HCT116 (cell line): ENCODE measurements around the gene MGRN1. TPM values are rescaled to one million over a fixed set of nuclear protein-coding genes. Genes with fewer than 3 reads are reported as not detected.
A peak's percentile ranks its signal among the peaks of the same experiment; 100 is the strongest.

Source experiments
- ATAC-seq: fragments of 200-7000 bp; cut with Tn5 transposase; 2 replicates; pipeline ENCODE4 v1.9.1; 2020; ENCODE audit warnings: mild to moderate bottlenecking, moderate library complexity
- BruUV-seq: library from RNA; stranded (reverse); fragments of 400-500 nt; replicated peaks from 2 replicates; lab custom pipeline; 2021; lab: Mats Ljungman, UMichigan
- CTCF ChIA-PET: fragments of 300-600 bp; sonication (Branson Sonifier 250); formaldehyde crosslinking; loops from one replicate; lab custom pipeline; 2021; ENCODE audit warnings: antibody characterized with exemption; lab: Charles Lee
- POLR2A ChIA-PET: fragments of 300-600, 350-600 bp; sonication (Branson Sonifier 250); formaldehyde crosslinking; loops from one replicate; lab custom pipeline; 2021; ENCODE audit warnings: antibody characterized with exemption; lab: Charles Lee
- RAD21 ChIA-PET, 2 experiments: fragments of 300-600 bp; sonication (Branson Sonifier 250); formaldehyde crosslinking; loops; one replicate each; lab custom pipeline; 2023; ENCODE audit warnings: low total read pairs in 2 of 2; ENCODE audit not compliant: uncharacterized antibody in 2 of 2, unreplicated experiment in 2 of 2, low non-redundant PET in 1 of 2; lab: Charles Lee
- DNase-seq: peaks from one replicate; pipeline ENCODE4 v3.0.0-alpha.2; 2010; ENCODE audit warnings: low read depth, low spot score
- H2AFZ ChIP-seq: fragments of 200-600 bp; shearing (Covaris generic), sonication (generic); 2 replicates; pipeline ENCODE4 v1.6.1; 2017; ENCODE audit warnings: low read depth, mixed run types, mixed read lengths, antibody characterized with exemption, low read length; ENCODE audit not compliant: poor library complexity, severe bottlenecking
- H3K27ac ChIP-seq: 2 replicates; pipeline ENCODE4 v1.5.1; 2012; ENCODE audit warnings: low read depth, low read length
- H3K27me3 ChIP-seq: fragments of 200-600 bp; sonication (generic); 2 replicates; pipeline ENCODE4 v1.6.1; 2016; ENCODE audit warnings: mixed run types, low read length, mixed read lengths; ENCODE audit not compliant: insufficient read depth
- H3K36me3 ChIP-seq, 2 experiments: fragments of 200-500 bp in 1 of 2; fragments of 200-600 bp in 1 of 2; sonication (Bioruptor generic) in 1 of 2; sonication (generic) in 1 of 2; 2 replicates each; pipeline versions ENCODE4 v1.5.1 to v1.6.1; 2014 to 2016; ENCODE audit warnings: low read length in 2 of 2, inconsistent platforms in 1 of 2, mixed read lengths in 1 of 2, mixed run types in 1 of 2; ENCODE audit not compliant: insufficient read depth in 2 of 2, control insufficient read depth in 1 of 2
- H3K4me1 ChIP-seq, 2 experiments: fragments of 200-600 bp in 1 of 2; sonication (generic) in 1 of 2; 2 replicates each; pipeline versions ENCODE4 v1.5.1 to v1.6.1; 2012 to 2017; ENCODE audit warnings: low read length in 2 of 2, inconsistent platforms in 1 of 2, mild to moderate bottlenecking in 1 of 2, mixed read lengths in 1 of 2, mixed run types in 1 of 2, moderate library complexity in 1 of 2; ENCODE audit not compliant: insufficient read depth in 2 of 2, control insufficient read depth in 1 of 2
- H3K4me2 ChIP-seq: fragments of 200-600 bp; sonication (generic); 2 replicates; pipeline ENCODE4 v1.6.1; 2017; ENCODE audit warnings: mixed run types, low read length, mixed read lengths
- H3K4me3 ChIP-seq, 2 experiments: fragments of 200-600 bp in 1 of 2; sonication (generic) in 1 of 2; replicated peaks in 1 of 2; 2 replicates each; pipeline ENCODE4 v1.5.1; 2011 to 2016; ENCODE audit warnings: low read length in 2 of 2, control low read depth in 1 of 2, low read depth in 1 of 2, mild to moderate bottlenecking in 1 of 2, mixed read lengths in 1 of 2, mixed run types in 1 of 2
- H3K79me2 ChIP-seq: fragments of 200-600 bp; sonication (generic); 2 replicates; pipeline ENCODE4 v1.6.1; 2017; ENCODE audit warnings: mild to moderate bottlenecking, mixed run types, low read length, moderate library complexity, mixed read lengths; ENCODE audit not compliant: insufficient read depth
- H3K9ac ChIP-seq: fragments of 200-600 bp; sonication (generic); 2 replicates; pipeline ENCODE4 v1.6.1; 2016; ENCODE audit warnings: low read length, mixed read lengths
- H3K9me2 ChIP-seq: fragments of 200-600 bp; sonication (generic), shearing (Covaris generic); 2 replicates; pipeline ENCODE4 v1.6.1; 2017; ENCODE audit warnings: mixed run types, mild to moderate bottlenecking, moderate library complexity; ENCODE audit not compliant: insufficient read depth
- H3K9me3 ChIP-seq, 2 experiments: fragments of 200-500 bp in 1 of 2; fragments of 200-600 bp in 1 of 2; sonication (Bioruptor generic) in 1 of 2; sonication (generic) in 1 of 2; 2 replicates each; pipeline ENCODE4 v1.6.1; 2014 to 2017; ENCODE audit warnings: low read length in 2 of 2, mixed read lengths in 2 of 2, inconsistent platforms in 1 of 2, low read depth in 1 of 2, mild to moderate bottlenecking in 1 of 2, mixed run types in 1 of 2, moderate library complexity in 1 of 2; ENCODE audit not compliant: control insufficient read depth in 1 of 2, insufficient read depth in 1 of 2
- H4K20me1 ChIP-seq: fragments of 200-600 bp; sonication (generic), shearing (Covaris generic); 2 replicates; pipeline ENCODE4 v1.6.1; 2017; ENCODE audit warnings: mixed run types, mild to moderate bottlenecking, moderate library complexity; ENCODE audit not compliant: insufficient read depth
- CBX3 ChIP-seq: IDR thresholded peaks from 2 replicates; pipeline ENCODE4 v1.6.1; 2012; ENCODE audit warnings: low read depth
- CEBPB ChIP-seq: IDR thresholded peaks from 2 replicates; pipeline ENCODE4 v1.6.1; 2012; ENCODE audit warnings: low read depth
- EGR1 ChIP-seq: IDR thresholded peaks from 2 replicates; pipeline ENCODE4 v1.6.1; 2012; ENCODE audit warnings: low read depth
- ELF1 ChIP-seq: IDR thresholded peaks from 2 replicates; pipeline ENCODE4 v1.6.1; 2012; ENCODE audit warnings: low read depth, borderline replicate concordance
- EZH2phosphoT487 ChIP-seq: fragments of 200-600 bp; IDR thresholded peaks from 2 replicates; pipeline ENCODE4 v1.6.1; 2018; ENCODE audit warnings: antibody characterized with exemption, borderline replicate concordance
- FOSL1 ChIP-seq: IDR thresholded peaks from 2 replicates; pipeline ENCODE4 v1.6.1; 2012; ENCODE audit warnings: low read depth
- POLR2A ChIP-seq: IDR thresholded peaks from 2 replicates; pipeline ENCODE4 v1.7.0; 2011; ENCODE audit warnings: borderline replicate concordance; ENCODE audit not compliant: insufficient read depth, insufficient read length; ENCODE audit errors: extremely low read depth
- POLR2AphosphoS5 ChIP-seq: IDR thresholded peaks from 2 replicates; pipeline ENCODE4 v1.6.1; 2011; ENCODE audit warnings: mild to moderate bottlenecking, low read depth, low read length, moderate library complexity
- RAD21 ChIP-seq: IDR thresholded peaks from 2 replicates; pipeline ENCODE4 v1.6.1; 2012; ENCODE audit warnings: low read depth, mild to moderate bottlenecking
- SIN3A ChIP-seq: IDR thresholded peaks from 2 replicates; pipeline ENCODE4 v1.6.1; 2012; ENCODE audit warnings: low read depth
- SP1 ChIP-seq: IDR thresholded peaks from 2 replicates; pipeline ENCODE4 v1.6.1; 2012; ENCODE audit warnings: low read depth
- SRF ChIP-seq: IDR thresholded peaks from 2 replicates; pipeline ENCODE4 v1.6.1; 2012; ENCODE audit warnings: low read depth
- TCF7L2 ChIP-seq: IDR thresholded peaks from 2 replicates; pipeline ENCODE4 v1.7.0; 2011; ENCODE audit warnings: borderline replicate concordance, inconsistent platforms; ENCODE audit not compliant: insufficient read depth, insufficient read length; ENCODE audit errors: extremely low read depth
- YY1 ChIP-seq: IDR thresholded peaks from 2 replicates; pipeline ENCODE4 v1.6.1; 2011; ENCODE audit warnings: low read length, low read depth, moderate library complexity, mild to moderate bottlenecking; ENCODE audit not compliant: insufficient replicate concordance; ENCODE audit errors: extremely low read depth
- ZNF274 ChIP-seq: fragments of 200-500 bp; sonication (Bioruptor generic); IDR thresholded peaks from 2 replicates; pipeline ENCODE4 v1.6.1; 2014; ENCODE audit warnings: mild to moderate bottlenecking, low read depth, low read length, inconsistent platforms
- intact Hi-C: fragments of 100-400 bp; cut with micrococcal nuclease; formaldehyde crosslinking; loops from 2 replicates; pipeline ENCODE4 v1.10.0; 2022
- total RNA-seq: library from RNA; stranded (reverse); gene quantifications from one replicate; pipeline ENCODE4 v1.2.1, GENCODE V29; 2021; ENCODE audit not compliant: unreplicated experiment
- TF ChIP-seq, protein P1 (sequence below), 3 experiments: fragments of 200-600 bp in 1 of 3; sonication (generic) in 1 of 3; IDR thresholded peaks in 2 of 3; conservative IDR thresholded peaks in 1 of 3; 2 replicates each; pipeline ENCODE4 v1.5.1; 2012 to 2017; ENCODE audit warnings: low read depth in 2 of 3, low read length in 2 of 3, antibody characterized with exemption in 1 of 3, borderline replicate concordance in 1 of 3, control low read depth in 1 of 3, mild to moderate bottlenecking in 1 of 3, mixed read lengths in 1 of 3, mixed run types in 1 of 3, moderate library complexity in 1 of 3; ENCODE audit not compliant: insufficient read depth in 1 of 3
- TF ChIP-seq, protein P2 (sequence below): IDR thresholded peaks from 2 replicates; pipeline ENCODE4 v1.6.1; 2012
- TF ChIP-seq, protein P3 (sequence below): IDR thresholded peaks from 2 replicates; pipeline ENCODE4 v1.6.1; 2012; ENCODE audit warnings: low read depth
- TF ChIP-seq, protein P4 (sequence below): IDR thresholded peaks from 2 replicates; pipeline ENCODE4 v1.6.1; 2012

Gene MGRN1
- total RNA-seq, 1 experiment from 2014 or later, result 50.6 TPM

DNA sequence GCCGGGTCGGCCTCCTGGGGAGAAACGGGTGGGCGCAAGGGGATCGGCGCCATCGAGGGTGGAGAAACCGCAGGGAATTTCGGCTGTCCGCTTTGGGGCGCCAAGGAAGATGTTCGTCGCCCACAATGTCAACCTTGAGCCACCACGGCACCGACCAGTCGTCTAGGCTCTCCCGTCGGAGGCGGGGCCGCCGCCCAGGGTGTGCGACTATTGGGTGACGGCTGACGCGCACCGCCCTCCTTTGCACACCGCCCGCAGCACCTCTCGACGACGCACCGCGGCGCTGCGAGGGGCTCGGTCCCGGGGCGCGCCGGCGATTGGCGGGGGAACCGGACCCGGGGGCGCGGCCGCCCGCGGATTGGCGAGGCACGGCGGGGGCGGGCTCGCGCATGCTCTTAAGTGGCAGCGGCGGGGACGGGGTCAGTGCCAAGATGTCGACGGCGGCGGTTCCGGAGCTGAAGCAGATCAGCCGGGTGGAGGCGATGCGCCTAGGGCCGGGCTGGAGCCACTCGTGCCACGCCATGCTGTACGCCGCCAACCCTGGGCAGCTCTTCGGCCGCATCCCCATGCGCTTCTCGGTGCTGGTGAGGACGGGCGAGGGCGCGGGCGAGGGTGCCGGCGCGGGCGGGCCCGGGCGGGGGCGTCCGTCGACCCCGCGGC, 68.8 kb downstream of the MGRN1 start, which contains the start of gene NUDT16L1:
Gene NUDT16L1, plus strand, starts transcription at position 267 of the 660 bp plus-strand sequence. Its CDS starts 165 bp downstream, at position 432.
- H3K4me1 ChIP-seq, result peaks cover 8 to 16% of the 10 kb centered on the region in 2 experiments; a peak in 2 of 4 replicates
- peak within 1 kb of the TSS; percentile 94 for H3K4me2 ChIP-seq
- no peaks in the 10 kb centered on the region for H3K9me3 ChIP-seq
- H3K27ac ChIP-seq, result peak within 1 kb of the TSS; percentile 77
- intact Hi-C loops, result no loop called here
- CTCF ChIA-PET, result no interaction called here
- POLR2A ChIA-PET, result interaction anchor here (0.7 to 1.4 kb wide), 3 partner anchors 11 to 76 kb away, joined by 3 read pairs; no protein-coding TSS in a partner anchor
- RAD21 ChIA-PET, result interaction anchor here in 1 of 2 experiments (0.6 to 0.9 kb wide), 2 partner anchors 41 to 264 kb away, joined by 3 to 5 read pairs; partner anchors contain the start of genes ANKS3 and DNAAF8
- TF ChIP-seq POLR2A, result peak; percentile 62
- TF ChIP-seq EGR1, result peak; percentile 78
- TF ChIP-seq SRF, result no peak
- peak; percentile 81 for TF ChIP-seq SP1
- no peak for TF ChIP-seq FOSL1
- no peak for TF ChIP-seq CEBPB
- TF ChIP-seq ELF1, result no peak
- TF ChIP-seq YY1, result peak; percentile 73
- no peak for TF ChIP-seq ZNF274
- TF ChIP-seq CBX3, result no peak
- peak; percentile 9 for TF ChIP-seq TCF7L2
- TF ChIP-seq, protein P1, sequence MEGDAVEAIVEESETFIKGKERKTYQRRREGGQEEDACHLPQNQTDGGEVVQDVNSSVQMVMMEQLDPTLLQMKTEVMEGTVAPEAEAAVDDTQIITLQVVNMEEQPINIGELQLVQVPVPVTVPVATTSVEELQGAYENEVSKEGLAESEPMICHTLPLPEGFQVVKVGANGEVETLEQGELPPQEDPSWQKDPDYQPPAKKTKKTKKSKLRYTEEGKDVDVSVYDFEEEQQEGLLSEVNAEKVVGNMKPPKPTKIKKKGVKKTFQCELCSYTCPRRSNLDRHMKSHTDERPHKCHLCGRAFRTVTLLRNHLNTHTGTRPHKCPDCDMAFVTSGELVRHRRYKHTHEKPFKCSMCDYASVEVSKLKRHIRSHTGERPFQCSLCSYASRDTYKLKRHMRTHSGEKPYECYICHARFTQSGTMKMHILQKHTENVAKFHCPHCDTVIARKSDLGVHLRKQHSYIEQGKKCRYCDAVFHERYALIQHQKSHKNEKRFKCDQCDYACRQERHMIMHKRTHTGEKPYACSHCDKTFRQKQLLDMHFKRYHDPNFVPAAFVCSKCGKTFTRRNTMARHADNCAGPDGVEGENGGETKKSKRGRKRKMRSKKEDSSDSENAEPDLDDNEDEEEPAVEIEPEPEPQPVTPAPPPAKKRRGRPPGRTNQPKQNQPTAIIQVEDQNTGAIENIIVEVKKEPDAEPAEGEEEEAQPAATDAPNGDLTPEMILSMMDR (IDR thresholded peaks at IDR 0.05 in 2 of 3, conservative IDR thresholded peaks at IDR 0.05 in 1 of 3; ENCODE audit: borderline replicate concordance in 1 of 3, insufficient read depth in 1 of 3, low read depth in 2 of 3, low read length in 2 of 3), result no peak
- TF ChIP-seq SIN3A, result peak; percentile 77; the same call in 1 of the 2 replicates
- TF ChIP-seq, protein P2, sequence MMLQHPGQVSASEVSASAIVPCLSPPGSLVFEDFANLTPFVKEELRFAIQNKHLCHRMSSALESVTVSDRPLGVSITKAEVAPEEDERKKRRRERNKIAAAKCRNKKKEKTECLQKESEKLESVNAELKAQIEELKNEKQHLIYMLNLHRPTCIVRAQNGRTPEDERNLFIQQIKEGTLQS, result no peak
- TF ChIP-seq, protein P3, sequence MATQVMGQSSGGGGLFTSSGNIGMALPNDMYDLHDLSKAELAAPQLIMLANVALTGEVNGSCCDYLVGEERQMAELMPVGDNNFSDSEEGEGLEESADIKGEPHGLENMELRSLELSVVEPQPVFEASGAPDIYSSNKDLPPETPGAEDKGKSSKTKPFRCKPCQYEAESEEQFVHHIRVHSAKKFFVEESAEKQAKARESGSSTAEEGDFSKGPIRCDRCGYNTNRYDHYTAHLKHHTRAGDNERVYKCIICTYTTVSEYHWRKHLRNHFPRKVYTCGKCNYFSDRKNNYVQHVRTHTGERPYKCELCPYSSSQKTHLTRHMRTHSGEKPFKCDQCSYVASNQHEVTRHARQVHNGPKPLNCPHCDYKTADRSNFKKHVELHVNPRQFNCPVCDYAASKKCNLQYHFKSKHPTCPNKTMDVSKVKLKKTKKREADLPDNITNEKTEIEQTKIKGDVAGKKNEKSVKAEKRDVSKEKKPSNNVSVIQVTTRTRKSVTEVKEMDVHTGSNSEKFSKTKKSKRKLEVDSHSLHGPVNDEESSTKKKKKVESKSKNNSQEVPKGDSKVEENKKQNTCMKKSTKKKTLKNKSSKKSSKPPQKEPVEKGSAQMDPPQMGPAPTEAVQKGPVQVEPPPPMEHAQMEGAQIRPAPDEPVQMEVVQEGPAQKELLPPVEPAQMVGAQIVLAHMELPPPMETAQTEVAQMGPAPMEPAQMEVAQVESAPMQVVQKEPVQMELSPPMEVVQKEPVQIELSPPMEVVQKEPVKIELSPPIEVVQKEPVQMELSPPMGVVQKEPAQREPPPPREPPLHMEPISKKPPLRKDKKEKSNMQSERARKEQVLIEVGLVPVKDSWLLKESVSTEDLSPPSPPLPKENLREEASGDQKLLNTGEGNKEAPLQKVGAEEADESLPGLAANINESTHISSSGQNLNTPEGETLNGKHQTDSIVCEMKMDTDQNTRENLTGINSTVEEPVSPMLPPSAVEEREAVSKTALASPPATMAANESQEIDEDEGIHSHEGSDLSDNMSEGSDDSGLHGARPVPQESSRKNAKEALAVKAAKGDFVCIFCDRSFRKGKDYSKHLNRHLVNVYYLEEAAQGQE, result no peak
- TF ChIP-seq EZH2phosphoT487, result no peak
- no peak for TF ChIP-seq RAD21
- TF ChIP-seq, protein P4, sequence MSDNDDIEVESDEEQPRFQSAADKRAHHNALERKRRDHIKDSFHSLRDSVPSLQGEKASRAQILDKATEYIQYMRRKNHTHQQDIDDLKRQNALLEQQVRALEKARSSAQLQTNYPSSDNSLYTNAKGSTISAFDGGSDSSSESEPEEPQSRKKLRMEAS, result peak; percentile 59
- peak; percentile 73 for TF ChIP-seq POLR2AphosphoS5
- H3K9me2 ChIP-seq, result no peaks in the 10 kb centered on the region
- H3K79me2 ChIP-seq, result no peaks in the 10 kb centered on the region; the same call in 1 of the 2 replicates
- no peaks in the 10 kb centered on the region for H3K27me3 ChIP-seq
- H3K9ac ChIP-seq, result peak within 1 kb of the TSS; percentile 89
- no TSS peak for BruUV-seq
- ATAC-seq, result peak; percentile 90
- peak; percentile 77 for DNase-seq
- no peaks in the 10 kb centered on the region for H4K20me1 ChIP-seq
- peaks cover 0 to 2% of the 10 kb centered on the region in 2 experiments; a peak in 1 of 4 replicates for H3K36me3 ChIP-seq
- H2AFZ ChIP-seq, result no peak within 1 kb of the TSS
- H3K4me3 ChIP-seq, result peak within 1 kb of the TSS; percentile 81 to 82
